A549 (cell line): ENCODE measurements around the gene ENTPD6. TPM values are rescaled to one million over a fixed set of nuclear protein-coding genes. Genes with fewer than 3 reads are reported as not detected.
A peak's percentile ranks its signal among the peaks of the same experiment; 100 is the strongest.
"Not testable (repeated sequence)": the region's sequence is repeated elsewhere in the genome, so short reads cannot be mapped to it uniquely, and the experiment has no call there.

Experiments
- ATAC-seq, 2 experiments: fragments of 200-7000 bp in 1 of 2; fragments of >200 bp in 1 of 2; cut with Nextera tagmentation in 1 of 2; cut with Tn5 transposase in 1 of 2; 3 replicates each; pipeline versions ENCODE4 v1.8.0 to v1.9.1; 2018 to 2020; ENCODE audit warnings: mild to moderate bottlenecking in 1 of 2, moderate library complexity in 1 of 2
- CTCF ChIA-PET: fragments of 300-600 bp; sonication (Branson Sonifier 250); formaldehyde crosslinking; extraction: SDS; loops from one replicate; lab custom pipeline; 2021; ENCODE audit warnings: antibody characterized with exemption, inconsistent platforms; lab: Yijun Ruan, JAX
- POLR2A ChIA-PET: fragments of 350-600 bp; formaldehyde crosslinking; extraction: SDS; loops from one replicate; lab custom pipeline; 2021; ENCODE audit warnings: antibody characterized with exemption, inconsistent platforms; lab: Yijun Ruan, JAX
- DNase-seq, 2 experiments: peaks; one replicate each; pipeline versions ENCODE4 v3.0.0 to v3.0.0-alpha.2; 2011 to 2016; ENCODE audit warnings: low read depth in 1 of 2, low spot score in 1 of 2
- FAIRE-seq: peaks from 2 replicates; lab custom pipeline; 2011; peaks lifted over from hg19 to GRCh38; lab: Jason Lieb, UNC
- H3K27ac ChIP-seq, 2 experiments: fragments of >200 bp; sonication (Bioruptor Twin); formaldehyde crosslinking; 3 replicates each; pipeline ENCODE4 v1.5.1; 2016 to 2017
- H3K4me1 ChIP-seq: fragments of >200 bp; sonication (Bioruptor Twin); formaldehyde crosslinking; 3 replicates; pipeline ENCODE4 v1.6.1; 2016
- H3K4me2 ChIP-seq: fragments of >200 bp; sonication (Bioruptor Twin); formaldehyde crosslinking; 3 replicates; pipeline ENCODE4 v1.6.1; 2016
- H3K4me3 ChIP-seq: fragments of >200 bp; sonication (Bioruptor Twin); formaldehyde crosslinking; 3 replicates; pipeline ENCODE4 v1.5.1; 2016
- H3K9me3 ChIP-seq: fragments of >200 bp; sonication (Bioruptor Twin); formaldehyde crosslinking; 3 replicates; pipeline ENCODE4 v1.6.1; 2016
- BHLHE40 ChIP-seq: IDR thresholded peaks from 2 replicates; pipeline ENCODE4 v1.6.1; 2012; ENCODE audit warnings: low read depth, low read length, inconsistent platforms
- CEBPB ChIP-seq, 2 experiments: fragments of >200 bp in 1 of 2; sonication (Bioruptor Twin) in 1 of 2; formaldehyde crosslinking in 1 of 2; IDR thresholded peaks; 2 replicates each; pipeline ENCODE4 v1.6.1; 2012 to 2016
- CHD4 ChIP-seq: fragments of 200-600 bp; sonication (generic); IDR thresholded peaks from 2 replicates; pipeline ENCODE4 v1.6.1; 2016; ENCODE audit warnings: antibody characterized with exemption, mild to moderate bottlenecking, borderline replicate concordance
- EHF ChIP-seq: fragments of 250-450 bp; sonication (Bioruptor Pico); IDR thresholded peaks from 2 replicates; pipeline ENCODE4 v1.5.0; 2020; ENCODE audit warnings: mild to moderate bottlenecking
- EHMT2 ChIP-seq: fragments of 200-600 bp; sonication (generic); IDR thresholded peaks from 2 replicates; pipeline ENCODE4 v1.6.1; 2016; ENCODE audit warnings: antibody characterized with exemption, low read depth, mild to moderate bottlenecking, moderate library complexity
- ELK1 ChIP-seq: fragments of 150-350 bp; IDR thresholded peaks from 2 replicates; pipeline ENCODE4 v1.6.1; 2014; ENCODE audit warnings: low read depth, mild to moderate bottlenecking, low read length
- EP300 ChIP-seq, 2 experiments: fragments of >200 bp; sonication (Bioruptor Twin); formaldehyde crosslinking; IDR thresholded peaks; 2 replicates in 1 of 2; 3 replicates in 1 of 2; pipeline ENCODE4 v1.6.1; 2016 to 2017
- FOSL2 ChIP-seq, 2 experiments: fragments of 450-650 bp in 1 of 2; fragments of >200 bp in 1 of 2; sonication (Bioruptor Twin) in 1 of 2; formaldehyde crosslinking; IDR thresholded peaks; 2 replicates each; pipeline versions ENCODE4 v1.5.0 to v1.6.1; 2016 to 2020; ENCODE audit warnings: mild to moderate bottlenecking in 1 of 2, moderate library complexity in 1 of 2
- FOXS1 ChIP-seq: fragments of 250-450 bp; sonication (Bioruptor Pico); IDR thresholded peaks from 2 replicates; pipeline ENCODE4 v1.5.0; 2020; ENCODE audit warnings: mild to moderate bottlenecking, moderate library complexity
- HOXA7 ChIP-seq: fragments of 250-450 bp; sonication (Bioruptor Pico); IDR thresholded peaks from 2 replicates; pipeline ENCODE4 v1.5.0; 2020; ENCODE audit warnings: mild to moderate bottlenecking, moderate library complexity
- HOXB13 ChIP-seq: fragments of 250-450 bp; sonication (Bioruptor Pico); IDR thresholded peaks from 2 replicates; pipeline ENCODE4 v1.5.0; 2020; ENCODE audit warnings: low read depth, mild to moderate bottlenecking, moderate library complexity
- MAFK ChIP-seq: fragments of 450-650 bp; IDR thresholded peaks from 2 replicates; pipeline ENCODE4 v1.6.1; 2014; ENCODE audit not compliant: partially characterized antibody
- RCOR1 ChIP-seq: fragments of 150-350 bp; IDR thresholded peaks from 2 replicates; pipeline ENCODE4 v1.6.1; 2014; ENCODE audit warnings: antibody characterized with exemption, low read length, low read depth
- RFX5 ChIP-seq: fragments of 450-650 bp; IDR thresholded peaks from 2 replicates; pipeline ENCODE4 v1.7.1; 2014; ENCODE audit warnings: antibody characterized with exemption, mild to moderate bottlenecking, moderate library complexity
- TP53 ChIP-seq: fragments of 250-450 bp; sonication (Bioruptor Pico); IDR thresholded peaks from 2 replicates; pipeline ENCODE4 v1.5.0; 2021; ENCODE audit warnings: mild to moderate bottlenecking, moderate library complexity
- USF2 ChIP-seq: fragments of 450-650 bp; IDR thresholded peaks from 2 replicates; pipeline ENCODE4 v1.6.1; 2014; ENCODE audit warnings: antibody characterized with exemption
- ZNF302 ChIP-seq: fragments of 250-450 bp; sonication (Bioruptor Pico); IDR thresholded peaks from 2 replicates; pipeline ENCODE4 v1.9.0; 2021; ENCODE audit warnings: inconsistent platforms, mild to moderate bottlenecking, moderate library complexity
- WGBS: methylation state at CpG from one replicate; pipeline ENCODE4 v1.1.6; 2017; ENCODE audit errors: missing lambda C conversion rate; 5-methylcytosine and 5-hydroxymethylcytosine counted together
- polyA plus RNA-seq, 4 experiments: library from polyadenylated mRNA; depleted of rRNA in 3 of 4; stranded (reverse); fragments of >200 nt; fragmentation: RNase III in 1 of 4; extraction: RNeasy Plus Mini Kit Qiagen cat#74134 plus additional on column Dnase treatment in 1 of 4; gene quantifications; 2 replicates in 3 of 4; 3 replicates in 1 of 4; pipeline ENCODE4 v1.2.3, GENCODE V29; 2011 to 2017

Gene ENTPD6
- polyA plus RNA-seq, 2 of the 4 experiments (the other 2 are of a cell fraction), result 85.7 to 87.0 TPM

GRCh38 chr20:25158043-25158442 lies 37.5 kb upstream of the ENTPD6 start:
- Histone ChIP-seq H3K4me2 (no peak overlapping the region), H3K9me3 (no peaks in the 10 kb centered on the region)
- no peak for DNase-seq
- CTCF ChIA-PET, result interaction anchor here (2.2 kb wide), 1 partner anchor 21 kb away, joined by 8 read pairs; no protein-coding TSS in a partner anchor
- FAIRE-seq, result peak; percentile 68
- POLR2A ChIA-PET, result no interaction called here
- no peak for TF ChIP-seq FOSL2 (IDR thresholded peaks at IDR 0.05)
- no peak for TF ChIP-seq FOSL2 (CRISPR knock-in tag; IDR thresholded peaks at IDR 0.05)
- no peak for TF ChIP-seq HOXB13 (CRISPR knock-in tag)
- TF ChIP-seq TP53 (CRISPR knock-in tag), result no peak
- TF ChIP-seq EHF (CRISPR knock-in tag), result no peak
- no peak for TF ChIP-seq HOXA7 (CRISPR knock-in tag)
- TF ChIP-seq, all 56 proteins: peak for 0
- no peaks in the 10 kb centered on the region for H3K4me1 ChIP-seq
- WGBS, result 83% methylated on average over 1 of the region's 1 CpG
- ATAC-seq, result no peak
- H3K27ac ChIP-seq, result no peak overlapping the region
- no peak overlapping the region for H3K4me3 ChIP-seq

GRCh38 chr20:25160467-25160866 lies 35.0 kb upstream of the ENTPD6 start:
- FAIRE-seq, result no peak
- Histone ChIP-seq H3K4me1 (no peaks in the 10 kb centered on the region), H3K9me3 (no peaks in the 10 kb centered on the region), H3K4me2 (no peak overlapping the region), H3K27ac (no peak overlapping the region), H3K4me3 (no peak overlapping the region)
- ChIA-PET CTCF (interaction anchor here (0.7 kb wide), 1 partner anchor 10 kb away, joined by 3 read pairs; no protein-coding TSS in a partner anchor), POLR2A (no interaction called here)
- 78% methylated on average over 3 of the region's 3 CpGs for WGBS
- no peak for DNase-seq
- ATAC-seq, result no peak
- TF ChIP-seq MAFK (no peak), FOSL2 (IDR thresholded peaks at IDR 0.05) (no peak), FOSL2 (CRISPR knock-in tag; IDR thresholded peaks at IDR 0.05) (peak; percentile 74)

- 38% methylated on average over 3 of the region's 3 CpGs for WGBS
- FAIRE-seq (peak; percentile 89), DNase-seq (no peak), ATAC-seq (no peak)
- CTCF ChIA-PET, result no interaction called here
- POLR2A ChIA-PET, result no interaction called here
- no peak overlapping the region for H3K4me2 ChIP-seq
- H3K9me3 ChIP-seq, result no peaks in the 10 kb centered on the region
- no peaks in the 10 kb centered on the region for H3K4me1 ChIP-seq
- no peak overlapping the region for H3K27ac ChIP-seq
- no peak overlapping the region for H3K4me3 ChIP-seq
- no peak for TF ChIP-seq RCOR1
- TF ChIP-seq, all 56 proteins: peak for 0
Measured at GRCh38 chr20:25160897-25161296, 34.6 kb upstream of the ENTPD6 start.

- POLR2A ChIA-PET, result no interaction called here
- DNase-seq (no peak), FAIRE-seq (no peak), ATAC-seq (no peak)
- H3K4me1 ChIP-seq, result no peaks in the 10 kb centered on the region
- H3K4me3 ChIP-seq, result no peak overlapping the region
- no peaks in the 10 kb centered on the region for H3K9me3 ChIP-seq
- CTCF ChIA-PET, result interaction anchor here (0.6 to 4.4 kb wide), 6 partner anchors 10 to 171 kb away, joined by 3 to 17 read pairs (median 3); no protein-coding TSS in a partner anchor
- H3K4me2 ChIP-seq, result no peak overlapping the region
- no peak overlapping the region for H3K27ac ChIP-seq
- TF ChIP-seq ELK1, result no peak
Measured at GRCh38 chr20:25165128-25165527, 30.4 kb upstream of the ENTPD6 start.

- H3K4me1 ChIP-seq, ATAC-seq, H3K27ac ChIP-seq, FAIRE-seq, POLR2A ChIA-PET, DNase-seq, H3K4me2 ChIP-seq, H3K4me3 ChIP-seq, H3K9me3 ChIP-seq: not testable (repeated sequence)
- CTCF ChIA-PET, result interaction anchor here (1.1 to 4.4 kb wide), 6 partner anchors 9 to 172 kb away, joined by 3 to 17 read pairs (median 4); no protein-coding TSS in a partner anchor
- 22% methylated on average over 1 of the region's 2 CpGs for WGBS
Measured at GRCh38 chr20:25166105-25166782, 29.3 kb upstream of the ENTPD6 start.

- ATAC-seq, result no peak
- 41% methylated on average over 2 of the region's 2 CpGs for WGBS
- H3K27ac ChIP-seq, result peak overlapping the region; percentile 9 to 26; a peak in 2 of 6 replicates
- H3K4me3 ChIP-seq, result no peak overlapping the region
- H3K9me3 ChIP-seq, result no peaks in the 10 kb centered on the region
- peaks cover 28% of the 10 kb centered on the region for H3K4me1 ChIP-seq
- DNase-seq, result no peak
- TF ChIP-seq EHMT2, result no peak
- no peak for TF ChIP-seq CEBPB (IDR thresholded peaks at IDR 0.05)
- no peak for TF ChIP-seq HOXA7 (CRISPR knock-in tag)
- TF ChIP-seq FOXS1 (CRISPR knock-in tag), result no peak
- TF ChIP-seq EP300 (IDR thresholded peaks at IDR 0.05), result no peak
- no peak for TF ChIP-seq RFX5
- no peak for TF ChIP-seq BHLHE40
- TF ChIP-seq CHD4, result no peak
- no peak for TF ChIP-seq RCOR1
- no peak for TF ChIP-seq USF2
- TF ChIP-seq ZNF302 (CRISPR knock-in tag), result no peak
- ChIA-PET CTCF (interaction anchor here (0.6 to 2.1 kb wide), 3 partner anchors 95 to 179 kb away, joined by 3 to 10 read pairs (median 3); no protein-coding TSS in a partner anchor), POLR2A (no interaction called here)
- no peak for FAIRE-seq
- H3K4me2 ChIP-seq, result peak overlapping the region; percentile 26; the same call in 2 of the 3 replicates
Measured at GRCh38 chr20:25173321-25173720, 22.2 kb upstream of the ENTPD6 start.
